Liver (tissue), 3 donors: ENCODE results near the gene SRSF12.

ENCODE experiments used
- CTCF ChIP-seq: fragments of 150-350 bp; IDR thresholded peaks from 2 replicates; pipeline ENCODE4 v1.5.1; 2017; ENCODE audit warnings: improper control_type of control experiment, low read depth, low read length; ENCODE audit not compliant: missing input control
- REST ChIP-seq: IDR thresholded peaks from 2 replicates; pipeline ENCODE4 v1.6.1; 2016; ENCODE audit warnings: antibody characterized with exemption, mild to moderate bottlenecking
- SP1 ChIP-seq: IDR thresholded peaks from 2 replicates; pipeline ENCODE4 v1.6.1; 2018; ENCODE audit warnings: antibody characterized with exemption, mild to moderate bottlenecking
- donor health status: healthy.
- donor health status: healthy.

GRCh38 chr6:89048985-89049384, 68.9 kb downstream of the SRSF12 start:
- TF ChIP-seq REST (no peak), CTCF (no peak), SP1 (no peak)
